ENCODE measurements around the gene CEBPB.

DNA sequence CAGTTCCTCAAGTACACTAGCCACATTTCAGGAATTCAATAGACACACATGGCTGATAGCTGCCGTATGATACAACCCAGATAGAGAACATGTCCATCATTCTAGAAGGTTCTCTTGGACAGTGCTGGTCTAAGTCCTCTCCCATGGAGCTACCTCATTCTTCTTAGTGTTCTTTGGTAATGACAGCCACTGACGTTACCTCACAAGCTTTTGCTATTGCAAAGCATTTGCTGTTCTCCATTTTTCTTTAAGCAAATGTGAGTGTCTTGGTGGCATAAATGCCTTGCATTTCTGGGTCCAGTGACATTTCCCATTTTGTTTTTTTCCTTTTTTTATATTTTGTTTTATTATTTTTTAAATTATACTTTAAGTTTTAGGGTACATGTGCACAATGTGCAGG lies 8.3 kb upstream of the CEBPB start:
- TF ChIP-seq, protein P1, sequence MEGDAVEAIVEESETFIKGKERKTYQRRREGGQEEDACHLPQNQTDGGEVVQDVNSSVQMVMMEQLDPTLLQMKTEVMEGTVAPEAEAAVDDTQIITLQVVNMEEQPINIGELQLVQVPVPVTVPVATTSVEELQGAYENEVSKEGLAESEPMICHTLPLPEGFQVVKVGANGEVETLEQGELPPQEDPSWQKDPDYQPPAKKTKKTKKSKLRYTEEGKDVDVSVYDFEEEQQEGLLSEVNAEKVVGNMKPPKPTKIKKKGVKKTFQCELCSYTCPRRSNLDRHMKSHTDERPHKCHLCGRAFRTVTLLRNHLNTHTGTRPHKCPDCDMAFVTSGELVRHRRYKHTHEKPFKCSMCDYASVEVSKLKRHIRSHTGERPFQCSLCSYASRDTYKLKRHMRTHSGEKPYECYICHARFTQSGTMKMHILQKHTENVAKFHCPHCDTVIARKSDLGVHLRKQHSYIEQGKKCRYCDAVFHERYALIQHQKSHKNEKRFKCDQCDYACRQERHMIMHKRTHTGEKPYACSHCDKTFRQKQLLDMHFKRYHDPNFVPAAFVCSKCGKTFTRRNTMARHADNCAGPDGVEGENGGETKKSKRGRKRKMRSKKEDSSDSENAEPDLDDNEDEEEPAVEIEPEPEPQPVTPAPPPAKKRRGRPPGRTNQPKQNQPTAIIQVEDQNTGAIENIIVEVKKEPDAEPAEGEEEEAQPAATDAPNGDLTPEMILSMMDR (IDR thresholded peaks at IDR 0.05; ENCODE audit: low read depth, low read length, poor library complexity, severe bottlenecking): no peak
- TF ChIP-seq EZH2phosphoT487 (IDR thresholded peaks at IDR 0.05; ENCODE audit: borderline replicate concordance, low read length): no peak
